HG03196 (cell line): ENCODE results near the gene ZNF146.
"Not testable (repeated sequence)": the region's sequence is repeated elsewhere in the genome, so short reads cannot be mapped to it uniquely, and the experiment has no call there.

Source experiments
- ATAC-seq: cut with Tn5 transposase; IDR thresholded peaks from one replicate; pipeline ENCODE4 v1.9.1; 2021; ENCODE audit not compliant: unreplicated experiment

Gene ZNF146

GRCh38 chr19:36233626-36234025, 18.7 kb downstream of the ZNF146 start:
- ATAC-seq = not testable (repeated sequence)

GRCh38 chr19:36236304-36236945, 21.5 kb downstream of the ZNF146 start:
- no peak for ATAC-seq

- ATAC-seq = no peak
Observed at GRCh38 chr19:36236946-36237310, 22.0 kb downstream of the ZNF146 start.

GRCh38 chr19:36244066-36244465, 29.2 kb downstream of the ZNF146 start:
- no peak for ATAC-seq

GRCh38 chr19:36245210-36246005, 30.5 kb downstream of the ZNF146 start:
- no peak for ATAC-seq

- no peak for ATAC-seq
Observed at GRCh38 chr19:36246006-36246481, 31.1 kb downstream of the ZNF146 start.

- ATAC-seq = no peak
Observed at GRCh38 chr19:36252047-36252446, 37.1 kb downstream of the ZNF146 start.

- ATAC-seq = no peak
Observed at GRCh38 chr19:36254848-36255247, 39.9 kb downstream of the ZNF146 start.

- no peak for ATAC-seq
Observed at GRCh38 chr19:36255316-36255715, 40.4 kb downstream of the ZNF146 start.

- ATAC-seq = no peak
Observed at GRCh38 chr19:36256064-36256463, 41.2 kb downstream of the ZNF146 start.

- no peak for ATAC-seq
Observed at GRCh38 chr19:36256853-36257519, 42.1 kb downstream of the ZNF146 start.

GRCh38 chr19:36257520-36257876, 42.6 kb downstream of the ZNF146 start:
- no peak for ATAC-seq

GRCh38 chr19:36258028-36258875, 43.3 kb downstream of the ZNF146 start:
- no peak for ATAC-seq

GRCh38 chr19:36259211-36259610, 44.3 kb downstream of the ZNF146 start:
- no peak for ATAC-seq

- ATAC-seq = no peak
Observed at GRCh38 chr19:36265064-36265463, 50.2 kb downstream of the ZNF146 start.

GRCh38 chr19:36265856-36266374, 51.0 kb downstream of the ZNF146 start:
- no peak for ATAC-seq

- no peak for ATAC-seq
Observed at GRCh38 chr19:36266375-36266961, 51.6 kb downstream of the ZNF146 start.

- no peak for ATAC-seq
Observed at GRCh38 chr19:36267061-36267845, 52.3 kb downstream of the ZNF146 start.

- ATAC-seq = not testable (repeated sequence)
Observed at GRCh38 chr19:36268081-36268480, 53.2 kb downstream of the ZNF146 start.

- ATAC-seq = not testable (repeated sequence)
Observed at GRCh38 chr19:36268591-36268990, 53.7 kb downstream of the ZNF146 start.
